Epithelial cell of proximal tubule (primary cell): ENCODE data around the gene TLCD2. TPM values are rescaled to one million over a fixed set of nuclear protein-coding genes. Genes with fewer than 3 reads are reported as not detected.
"Not testable (repeated sequence)": the region's sequence is repeated elsewhere in the genome, so short reads cannot be mapped to it uniquely, and the experiment has no call there.

Source experiments
- DNase-seq: peaks from one replicate; pipeline ENCODE4 v3.0.0-alpha.2; 2011; ENCODE audit warnings: low read depth
- H3K4me3 ChIP-seq: 2 replicates; pipeline ENCODE4 v1.5.1; 2011; ENCODE audit warnings: low read depth, mild to moderate bottlenecking, low read length
- total RNA-seq: library from RNA; depleted of rRNA; stranded (reverse); fragments of >200 nt; gene quantifications from 2 replicates; pipeline ENCODE4 v1.2.3, GENCODE V29; 2015
- TF ChIP-seq, protein P1 (sequence below): conservative IDR thresholded peaks from 2 replicates; pipeline ENCODE4 v1.5.1; 2012; ENCODE audit warnings: low read depth, mild to moderate bottlenecking, low read length

Gene TLCD2
- total RNA-seq, 1 donor from 2014 or later = 1.4 TPM

DNA sequence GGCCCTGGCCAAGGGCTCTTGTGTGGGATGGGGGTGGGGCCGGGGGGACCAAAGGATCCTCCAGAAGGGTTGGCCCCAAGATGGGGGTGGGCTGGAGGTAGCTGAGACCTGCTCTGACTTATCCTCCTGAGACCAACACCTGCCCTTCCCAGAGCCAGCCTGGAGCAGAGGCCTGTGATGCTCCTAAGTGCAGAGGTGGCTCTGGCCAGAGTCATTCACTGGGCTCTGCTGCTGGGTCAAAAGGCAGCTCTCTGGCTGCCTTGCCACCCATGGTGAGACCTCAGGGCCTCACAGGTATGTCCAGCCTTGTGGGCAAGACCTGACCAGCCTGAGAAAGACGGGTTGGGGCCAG, 32.9 kb upstream of the TLCD2 start:
- no peak for DNase-seq
- TF ChIP-seq, protein P1, sequence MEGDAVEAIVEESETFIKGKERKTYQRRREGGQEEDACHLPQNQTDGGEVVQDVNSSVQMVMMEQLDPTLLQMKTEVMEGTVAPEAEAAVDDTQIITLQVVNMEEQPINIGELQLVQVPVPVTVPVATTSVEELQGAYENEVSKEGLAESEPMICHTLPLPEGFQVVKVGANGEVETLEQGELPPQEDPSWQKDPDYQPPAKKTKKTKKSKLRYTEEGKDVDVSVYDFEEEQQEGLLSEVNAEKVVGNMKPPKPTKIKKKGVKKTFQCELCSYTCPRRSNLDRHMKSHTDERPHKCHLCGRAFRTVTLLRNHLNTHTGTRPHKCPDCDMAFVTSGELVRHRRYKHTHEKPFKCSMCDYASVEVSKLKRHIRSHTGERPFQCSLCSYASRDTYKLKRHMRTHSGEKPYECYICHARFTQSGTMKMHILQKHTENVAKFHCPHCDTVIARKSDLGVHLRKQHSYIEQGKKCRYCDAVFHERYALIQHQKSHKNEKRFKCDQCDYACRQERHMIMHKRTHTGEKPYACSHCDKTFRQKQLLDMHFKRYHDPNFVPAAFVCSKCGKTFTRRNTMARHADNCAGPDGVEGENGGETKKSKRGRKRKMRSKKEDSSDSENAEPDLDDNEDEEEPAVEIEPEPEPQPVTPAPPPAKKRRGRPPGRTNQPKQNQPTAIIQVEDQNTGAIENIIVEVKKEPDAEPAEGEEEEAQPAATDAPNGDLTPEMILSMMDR = no peak
- peak overlapping the region; percentile 8 for H3K4me3 ChIP-seq

DNA sequence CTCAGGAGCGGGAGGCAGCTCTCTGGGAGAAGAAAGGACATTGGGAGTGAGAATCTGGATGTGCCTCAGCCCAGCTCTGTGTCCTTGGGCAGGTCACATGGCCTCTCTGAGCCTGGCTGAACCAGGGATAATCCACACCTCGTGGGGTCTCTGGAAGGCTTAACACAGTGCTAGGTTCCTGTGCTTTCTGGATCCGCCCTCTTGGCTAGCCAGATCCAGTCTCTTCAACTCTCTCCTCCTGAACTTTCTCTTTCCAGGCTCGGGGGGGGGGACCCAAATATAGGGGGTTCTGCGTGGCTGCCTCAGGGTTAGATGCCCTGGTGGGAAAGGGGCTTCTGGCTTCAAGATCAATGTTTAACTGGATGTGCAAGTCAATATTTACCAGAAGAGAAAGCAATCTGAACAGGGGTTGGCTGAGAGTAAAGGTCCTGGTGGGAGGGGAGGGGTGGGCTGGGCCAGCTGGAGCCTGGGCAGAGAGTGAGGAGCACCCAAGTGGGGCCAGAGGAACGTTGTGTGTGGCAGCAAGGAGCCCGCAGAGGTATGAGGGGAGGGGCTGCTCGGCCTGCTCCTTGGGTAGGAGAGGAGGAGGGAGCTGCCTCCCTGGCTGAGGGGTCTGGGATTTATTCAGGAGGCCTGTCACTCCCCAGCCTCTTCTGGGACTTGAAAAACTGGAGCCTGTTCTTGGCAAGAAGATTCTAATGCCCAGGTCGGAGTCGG, 32.4 kb upstream of the TLCD2 start, which contains the start of gene SERPINF2:
SERPINF2 (plus strand) TSS at position 501 of the 717 bp plus-strand sequence. CDS start 2,125 bp downstream, outside the sequence.
- no peak for DNase-seq
- TF ChIP-seq, protein P1 = no peak
- peak within 1 kb of the TSS; percentile 8 for H3K4me3 ChIP-seq

DNA sequence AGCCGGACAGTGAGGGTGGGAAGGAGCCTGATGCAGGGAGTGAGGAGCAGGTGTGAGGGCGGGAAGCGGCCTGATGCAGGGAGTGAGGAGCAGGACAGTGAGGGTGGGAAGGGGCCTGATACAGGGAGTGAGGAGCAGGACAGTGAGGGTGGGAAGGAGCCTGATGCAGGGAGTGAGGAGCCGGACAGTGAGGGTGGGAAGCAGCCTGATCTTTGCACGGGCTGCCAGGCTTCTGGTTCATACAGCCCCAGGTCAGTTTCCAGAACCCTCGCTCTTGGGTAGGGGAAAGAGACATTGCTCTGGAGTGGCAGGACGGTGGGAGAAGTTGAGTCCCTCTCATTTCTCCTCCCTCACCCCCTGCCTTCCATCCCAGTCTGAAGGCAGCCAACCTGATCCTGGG, 31.7 kb upstream of the TLCD2 start:
- DNase-seq, H3K4me3 ChIP-seq: not testable (repeated sequence)

DNA sequence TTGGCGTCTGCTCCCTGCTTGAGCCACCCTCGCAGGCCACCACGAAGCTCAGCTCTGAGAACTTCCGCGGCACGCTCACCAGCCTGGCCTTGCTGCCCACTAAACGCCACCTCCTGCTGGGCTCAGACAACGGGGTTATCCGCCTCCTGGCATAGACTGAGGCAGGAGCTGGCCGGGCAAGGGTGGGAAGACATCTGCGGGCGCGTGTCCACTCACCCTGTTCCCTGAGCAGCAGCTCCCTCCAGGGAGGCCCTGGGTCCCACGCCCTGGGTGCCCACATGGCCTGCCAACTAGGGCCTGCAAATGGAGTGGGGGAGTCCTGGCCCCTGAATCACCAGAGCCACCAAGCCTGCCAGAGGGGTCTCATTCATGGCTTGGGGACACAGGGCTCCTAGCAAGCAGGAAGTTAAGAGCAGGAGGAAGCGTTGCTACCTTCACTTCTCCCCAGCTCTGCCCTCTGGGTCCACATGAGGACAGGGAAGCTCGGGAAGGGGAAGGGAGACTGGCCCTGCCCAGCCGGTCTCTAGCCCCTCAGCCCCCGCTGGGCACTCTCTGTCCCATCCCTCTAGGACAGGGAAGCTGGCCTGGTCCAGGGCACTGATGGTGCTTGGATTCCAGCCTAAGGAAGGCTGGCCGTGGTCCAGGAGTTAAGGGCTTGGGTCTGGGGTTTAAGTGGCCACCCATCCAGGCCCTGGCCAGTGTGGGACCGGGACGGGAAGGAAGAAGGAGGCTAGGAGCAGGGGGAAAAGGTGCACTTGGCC, 27.5 kb upstream of the TLCD2 start:
- no peak for DNase-seq
- TF ChIP-seq, protein P1 = no peak
- H3K4me3 ChIP-seq = no peak overlapping the region

DNA sequence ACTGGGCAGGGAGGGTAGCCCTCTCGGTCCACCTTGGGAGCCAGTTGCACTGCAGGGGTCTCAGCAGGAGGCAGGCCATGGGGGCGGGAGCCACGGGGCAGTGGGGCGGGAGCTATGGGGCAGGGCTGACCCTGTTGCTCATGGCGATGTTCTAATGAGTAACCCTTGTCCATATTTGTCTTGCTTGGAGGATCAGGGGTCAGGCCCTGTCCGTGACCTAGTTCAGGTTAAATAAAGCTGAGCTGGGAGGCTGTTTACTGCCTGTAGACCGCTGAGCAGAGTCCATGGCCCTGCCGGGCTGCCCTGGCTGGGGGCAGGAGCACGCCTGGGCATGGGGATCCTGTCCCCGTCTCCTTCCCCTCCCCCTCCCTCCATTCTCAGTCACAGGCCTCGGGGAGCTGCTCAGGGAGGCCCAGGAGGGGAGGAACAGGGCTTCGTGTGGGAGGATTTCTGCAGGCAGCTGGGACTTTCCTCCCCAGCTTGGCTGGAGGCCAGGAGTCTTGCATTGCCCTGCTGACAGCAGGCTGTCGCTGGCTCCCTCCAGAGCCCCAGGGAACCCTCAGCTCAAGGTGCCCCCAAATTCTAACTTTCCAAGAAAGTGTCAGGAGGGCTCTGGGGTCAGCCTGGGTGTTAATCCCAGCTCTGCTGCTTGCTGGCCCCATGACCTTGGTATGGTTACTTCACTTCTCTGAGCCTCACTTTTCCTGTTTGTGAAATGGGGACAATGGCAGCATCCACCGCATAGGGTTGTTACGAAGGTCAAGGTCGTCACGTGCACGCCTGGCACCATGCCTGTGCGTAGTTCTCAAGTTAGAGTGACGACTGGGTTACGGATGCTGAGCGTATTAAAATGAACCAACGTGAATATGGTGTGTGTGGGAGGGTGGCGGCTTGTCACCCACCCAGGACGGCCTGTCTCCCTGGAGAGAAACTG, 26.4 kb upstream of the TLCD2 start:
- H3K4me3 ChIP-seq = no peak overlapping the region
- no peak for DNase-seq
- TF ChIP-seq, protein P1 = no peak

DNA sequence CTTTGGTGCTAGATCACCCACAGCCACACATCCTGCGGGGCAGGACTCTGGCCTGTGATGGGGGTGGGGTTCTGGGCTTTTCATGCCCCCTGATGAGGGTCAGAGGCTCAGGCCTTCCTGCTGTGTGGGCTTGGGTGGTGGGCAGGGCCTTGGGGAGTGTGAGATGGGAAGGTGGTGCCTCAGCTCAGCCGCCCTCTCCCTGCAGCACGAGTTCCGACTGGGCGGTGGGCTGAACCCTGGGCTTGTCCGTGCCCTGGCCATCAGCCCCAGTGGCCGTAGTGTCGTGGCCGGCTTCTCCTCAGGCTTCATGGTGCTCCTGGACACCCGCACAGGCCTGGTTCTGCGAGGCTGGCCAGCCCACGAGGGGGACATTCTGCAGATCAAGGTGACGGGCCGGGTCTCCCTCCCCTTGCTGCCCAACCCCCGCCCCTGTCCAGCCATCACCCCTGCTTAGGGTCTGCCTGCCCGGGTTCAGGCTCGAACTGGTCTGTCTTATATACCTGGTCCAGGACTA, 25.7 kb upstream of the TLCD2 start:
- no peak for DNase-seq
- TF ChIP-seq, protein P1 = no peak
- H3K4me3 ChIP-seq = no peak overlapping the region

DNA sequence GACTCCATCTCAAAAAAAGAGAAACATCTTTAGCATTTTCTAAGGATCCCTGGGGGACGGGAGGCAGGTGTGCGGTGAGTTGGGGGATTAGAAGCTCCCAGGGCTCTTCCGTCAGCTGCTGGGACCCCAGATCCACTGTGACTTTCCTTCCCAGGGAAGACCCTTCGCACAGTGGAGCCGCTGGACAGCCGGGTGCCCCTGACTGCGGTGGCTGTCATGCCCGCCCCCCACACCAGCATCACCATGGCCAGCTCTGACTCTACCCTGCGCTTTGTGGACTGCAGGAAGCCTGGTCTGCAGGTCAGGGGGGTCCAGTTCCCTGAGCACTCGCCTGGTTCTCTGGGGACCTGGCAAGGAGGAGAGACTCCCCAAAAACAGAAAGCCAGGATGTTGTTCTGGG, 25.2 kb upstream of the TLCD2 start:
- H3K4me3 ChIP-seq = no peak overlapping the region
- no peak for DNase-seq
- TF ChIP-seq, protein P1 = no peak
